ENCODE data around the gene EIF3K.
A peak's percentile ranks its signal among the peaks of the same experiment; 100 is the strongest.
"Not testable (repeated sequence)": the region's sequence is repeated elsewhere in the genome, so short reads cannot be mapped to it uniquely, and the experiment has no call there.

Gene EIF3K

GRCh38 chr19:38618590-38619360 is at the start of gene EIF3K:
EIF3K (plus strand) TSS chr19:38619188; CDS start chr19:38619269, 81 bp downstream.
- peak; percentile 99 for DNase-seq

GRCh38 chr19:38569368-38569983 is 49.5 kb upstream of the EIF3K start:
- DNase-seq: no peak

- DNase-seq: no peak
Observed at GRCh38 chr19:38571682-38572081, 47.3 kb upstream of the EIF3K start.

GRCh38 chr19:38577826-38578225 is 41.2 kb upstream of the EIF3K start:
- no peak for DNase-seq

- not testable (repeated sequence) for DNase-seq
Observed at GRCh38 chr19:38579304-38579703, 39.7 kb upstream of the EIF3K start.

- no peak for DNase-seq
Observed at GRCh38 chr19:38580080-38580479, 38.9 kb upstream of the EIF3K start.

- DNase-seq: no peak
Observed at GRCh38 chr19:38583219-38583984, 35.6 kb upstream of the EIF3K start.

- no peak for DNase-seq
Observed at GRCh38 chr19:38583985-38584305, 35.0 kb upstream of the EIF3K start.

- DNase-seq: no peak
Observed at GRCh38 chr19:38587562-38587961, 31.4 kb upstream of the EIF3K start.

- DNase-seq: no peak
Observed at GRCh38 chr19:38588041-38588440, 30.9 kb upstream of the EIF3K start.

GRCh38 chr19:38592940-38593339 is 26.0 kb upstream of the EIF3K start:
- no peak for DNase-seq

- DNase-seq: peak; percentile 63
Observed at GRCh38 chr19:38596057-38596981, 22.7 kb upstream of the EIF3K start.

- no peak for DNase-seq
Observed at GRCh38 chr19:38597075-38597474, 21.9 kb upstream of the EIF3K start.

GRCh38 chr19:38599722-38600121 is 19.3 kb upstream of the EIF3K start:
- DNase-seq: no peak

GRCh38 chr19:38602856-38603255 is 16.1 kb upstream of the EIF3K start:
- DNase-seq: not testable (repeated sequence)

- no peak for DNase-seq
Observed at GRCh38 chr19:38606131-38606530, 12.9 kb upstream of the EIF3K start.

- DNase-seq: no peak
Observed at GRCh38 chr19:38614289-38614688, 4.7 kb upstream of the EIF3K start.

- no peak for DNase-seq
Observed at GRCh38 chr19:38615007-38615581, 3.9 kb upstream of the EIF3K start.

GRCh38 chr19:38616265-38616664 is 2.7 kb upstream of the EIF3K start:
- DNase-seq: no peak

- DNase-seq: peak; percentile 42
Observed at GRCh38 chr19:38617283-38617763, 1.7 kb upstream of the EIF3K start.

GRCh38 chr19:38617764-38618589 is 1.0 kb upstream of the EIF3K start, which contains the start of gene MAP4K1:
MAP4K1 (minus strand) TSS chr19:38617953; CDS start chr19:38617895, 58 bp downstream.
- peak; percentile 79 for DNase-seq
